Stimulated activated effector memory CD8-positive, alpha-beta T cell treated with anti-CD3 and anti-CD28 coated beads, Interleukin-12 subunit alpha, Interleukin-12 subunit beta, amount 100 ng/mL, for 72 hours (primary cell): ENCODE data around the gene CELA1.

Source experiments
- ATAC-seq: fragments of 150-1000 bp; cut with Tn5 transposase; 2 replicates; pipeline ENCODE4 v1.10.0; 2021
- DNase-seq, 2 donors: peaks; one replicate each; pipeline ENCODE4 v3.0.0; 2021 to 2022; ENCODE audit warnings: low spot score in 2 of 2
- H3K27ac Mint-ChIP-seq: one replicate; pipeline ENCODE4 v1.8.0; 2022; ENCODE audit warnings: mild to moderate bottlenecking, mixed read lengths
- H3K36me3 Mint-ChIP-seq: one replicate; pipeline ENCODE4 v1.8.0; 2022; ENCODE audit warnings: mild to moderate bottlenecking, mixed read lengths
- H3K4me1 Mint-ChIP-seq: one replicate; pipeline ENCODE4 v1.8.0; 2022; ENCODE audit warnings: mixed read lengths
- H3K4me3 Mint-ChIP-seq: one replicate; pipeline ENCODE4 v1.8.0; 2022; ENCODE audit warnings: mild to moderate bottlenecking, mixed read lengths
- H3K9me3 Mint-ChIP-seq: one replicate; pipeline ENCODE4 v1.8.0; 2022; ENCODE audit warnings: mixed read lengths

CELA1 gene

GRCh38 chr12:51381226-51382079, 35.0 kb upstream of the CELA1 start:
- ATAC-seq (no peak), DNase-seq (no peak)
- peaks cover 80% of the 10 kb centered on the region for H3K36me3 Mint-ChIP-seq
- H3K4me1 Mint-ChIP-seq: peaks cover 23% of the 10 kb centered on the region
- no peaks in the 10 kb centered on the region for H3K9me3 Mint-ChIP-seq
- peak overlapping the region; percentile 16 for H3K27ac Mint-ChIP-seq
- H3K4me3 Mint-ChIP-seq: no peak overlapping the region

- H3K4me3 Mint-ChIP-seq: no peak overlapping the region
- H3K4me1 Mint-ChIP-seq: peaks cover 30% of the 10 kb centered on the region
- peaks cover 85% of the 10 kb centered on the region for H3K36me3 Mint-ChIP-seq
Observed at GRCh38 chr12:51379571-51379970, 33.1 kb upstream of the CELA1 start.

DNA sequence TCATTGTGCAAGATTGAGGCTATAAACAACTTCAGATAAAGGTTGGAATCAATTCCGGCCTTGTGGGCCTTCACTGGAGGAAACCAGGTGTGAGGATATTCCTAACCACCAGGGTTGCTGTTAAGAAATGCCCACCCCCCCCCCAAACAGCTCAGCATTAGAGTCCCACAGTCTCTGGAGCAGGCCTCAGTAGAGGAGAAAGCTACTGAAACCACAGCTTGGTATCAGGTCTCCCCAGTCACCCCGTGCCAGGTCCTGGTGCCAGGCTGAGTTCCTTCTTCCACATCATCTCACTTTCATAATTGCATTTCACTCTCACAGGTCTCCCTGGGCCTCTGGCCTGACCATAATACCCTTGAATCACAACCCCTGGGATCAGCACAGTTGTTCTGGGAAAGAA, 32.3 kb upstream of the CELA1 start:
- no peaks in the 10 kb centered on the region for H3K9me3 Mint-ChIP-seq
- H3K4me1 Mint-ChIP-seq: peaks cover 25% of the 10 kb centered on the region
- H3K36me3 Mint-ChIP-seq: peaks cover 77% of the 10 kb centered on the region
- peak overlapping the region; percentile 67 for H3K27ac Mint-ChIP-seq
- H3K4me3 Mint-ChIP-seq: no peak overlapping the region
- no peak for ATAC-seq
- DNase-seq: no peak

More at GRCh38 chr12:51379571-51379970, 33.1 kb upstream of the CELA1 start:
- Mint-ChIP-seq H3K27ac (peak overlapping the region; percentile 67), H3K9me3 (no peaks in the 10 kb centered on the region)
- no peak for DNase-seq
- no peak for ATAC-seq

GRCh38 chr12:51377099-51377984, 30.9 kb upstream of the CELA1 start:
- DNase-seq: no peak
- H3K27ac Mint-ChIP-seq: no peak overlapping the region

DNA sequence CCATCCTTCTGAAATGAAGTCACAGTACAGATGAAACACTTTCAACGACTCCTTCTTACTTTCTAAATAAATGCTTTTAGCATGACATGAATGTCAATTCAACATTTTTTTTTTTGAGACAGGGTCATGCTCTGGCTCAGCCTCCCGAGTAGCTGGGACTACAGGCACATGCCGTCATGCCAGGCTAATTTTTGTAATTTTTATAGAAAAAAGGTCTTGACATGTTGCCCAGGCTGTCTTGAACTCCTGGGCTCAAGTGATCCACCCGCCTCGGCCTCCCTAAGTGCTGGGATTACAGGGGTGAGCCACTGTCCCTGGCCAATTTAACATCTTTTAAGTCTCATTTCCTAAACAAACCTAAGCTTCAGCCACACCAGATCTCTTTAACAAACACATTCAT, 28.4 kb upstream of the CELA1 start:
- Mint-ChIP-seq H3K9me3 (no peaks in the 10 kb centered on the region), H3K4me1 (peaks cover 40% of the 10 kb centered on the region), H3K4me3 (no peak overlapping the region), H3K36me3 (peaks cover 63% of the 10 kb centered on the region), H3K27ac (peak overlapping the region; percentile 38)
- ATAC-seq: no peak
- no peak for DNase-seq

More at GRCh38 chr12:51377099-51377984, 30.9 kb upstream of the CELA1 start:
- no peaks in the 10 kb centered on the region for H3K9me3 Mint-ChIP-seq
- H3K36me3 Mint-ChIP-seq: peaks cover 69% of the 10 kb centered on the region
- ATAC-seq: no peak
- no peak overlapping the region for H3K4me3 Mint-ChIP-seq
- H3K4me1 Mint-ChIP-seq: peaks cover 25% of the 10 kb centered on the region

- ATAC-seq: no peak
- peak overlapping the region; percentile 38 for H3K27ac Mint-ChIP-seq
- no peak for DNase-seq
- H3K9me3 Mint-ChIP-seq: no peaks in the 10 kb centered on the region
- no peak overlapping the region for H3K4me3 Mint-ChIP-seq
- peaks cover 64% of the 10 kb centered on the region for H3K36me3 Mint-ChIP-seq
- peaks cover 45% of the 10 kb centered on the region for H3K4me1 Mint-ChIP-seq
Observed at GRCh38 chr12:51374361-51374760, 27.9 kb upstream of the CELA1 start.

- Mint-ChIP-seq H3K36me3 (peaks cover 67% of the 10 kb centered on the region), H3K4me3 (no peak overlapping the region), H3K9me3 (no peaks in the 10 kb centered on the region), H3K27ac (no peak overlapping the region), H3K4me1 (peaks cover 50% of the 10 kb centered on the region)
- ATAC-seq (no peak), DNase-seq (no peak)
Observed at GRCh38 chr12:51373187-51373586, 26.7 kb upstream of the CELA1 start.

DNA sequence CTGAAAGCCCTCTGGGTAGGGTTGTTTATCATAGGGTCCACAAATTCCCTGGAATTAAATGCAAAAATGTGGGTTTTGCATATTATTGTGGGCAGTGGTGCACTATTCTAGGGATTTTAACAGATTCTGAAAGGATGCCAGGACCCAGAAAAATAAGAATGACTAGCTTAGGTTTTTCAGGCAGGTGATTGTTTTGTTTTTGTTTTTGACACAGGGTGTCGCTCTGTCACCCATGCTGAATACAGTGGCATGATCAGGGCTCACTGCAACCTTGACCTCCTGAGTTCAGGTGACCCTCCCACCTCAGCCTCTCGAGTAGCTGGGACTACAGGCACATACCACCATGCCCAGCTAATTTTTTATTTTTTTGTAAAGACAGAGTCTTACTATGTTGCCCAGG, 25.5 kb upstream of the CELA1 start:
- no peak for DNase-seq
- H3K4me1 Mint-ChIP-seq: peaks cover 56% of the 10 kb centered on the region
- peaks cover 64% of the 10 kb centered on the region for H3K36me3 Mint-ChIP-seq
- no peak for ATAC-seq
- H3K4me3 Mint-ChIP-seq: no peak overlapping the region
- no peaks in the 10 kb centered on the region for H3K9me3 Mint-ChIP-seq
- no peak overlapping the region for H3K27ac Mint-ChIP-seq

DNA sequence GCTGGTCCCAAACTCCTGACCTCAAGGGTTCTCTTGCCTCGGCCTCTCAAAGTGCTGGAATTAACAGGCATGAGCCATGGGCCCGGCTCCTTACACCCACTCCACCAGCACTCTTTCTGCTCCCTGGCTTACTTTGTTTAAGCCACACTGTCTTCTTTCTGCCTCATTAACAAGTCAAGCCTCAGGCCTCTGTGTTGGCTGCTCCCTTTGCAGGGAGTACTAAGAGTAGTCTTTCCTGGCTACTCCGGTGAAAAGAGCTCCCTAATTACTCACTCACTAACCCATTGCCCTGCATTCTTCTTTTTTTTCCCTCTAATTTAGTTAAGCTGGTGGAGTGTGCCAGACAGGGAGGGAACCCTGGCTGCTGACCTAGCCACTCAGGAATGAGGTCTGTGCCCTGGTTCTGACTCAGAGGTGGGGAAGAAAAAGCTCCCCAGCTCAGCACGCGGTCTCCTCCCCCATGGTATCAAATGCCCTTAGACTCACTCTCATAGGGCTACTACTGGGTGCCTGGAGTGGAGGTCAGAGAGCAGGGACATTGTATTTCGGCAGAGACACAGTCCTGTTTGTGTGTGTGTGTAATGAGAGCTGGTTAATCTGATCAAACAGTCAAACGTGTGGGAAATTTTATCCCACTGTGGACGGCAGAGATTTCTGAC, 24.9 kb upstream of the CELA1 start:
- peaks cover 60% of the 10 kb centered on the region for H3K36me3 Mint-ChIP-seq
- H3K9me3 Mint-ChIP-seq: no peaks in the 10 kb centered on the region
- ATAC-seq (no peak), DNase-seq (no peak)
- H3K4me3 Mint-ChIP-seq: peak overlapping the region; percentile 2
- H3K4me1 Mint-ChIP-seq: peaks cover 56% of the 10 kb centered on the region
- H3K27ac Mint-ChIP-seq: peak overlapping the region; percentile 21

DNA sequence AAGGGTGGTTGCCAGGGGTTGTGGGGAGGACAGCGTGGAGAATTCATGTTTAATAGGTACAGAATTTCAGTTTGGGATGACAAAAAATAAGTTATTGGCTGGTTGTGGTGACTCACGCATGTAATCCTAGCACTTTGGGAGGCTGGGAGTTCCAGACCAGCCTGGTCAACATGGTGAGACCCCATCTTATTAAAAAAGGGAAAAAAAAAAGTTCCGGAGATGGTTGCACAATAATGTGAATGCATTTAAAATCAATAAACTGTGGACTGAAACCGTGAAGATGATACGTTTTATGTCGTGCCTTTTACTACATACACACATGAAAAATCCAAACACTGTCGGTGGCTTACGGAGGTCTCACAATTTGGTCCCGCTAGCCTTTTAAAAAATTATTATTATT, 24.2 kb upstream of the CELA1 start:
- Mint-ChIP-seq H3K4me1 (peaks cover 56% of the 10 kb centered on the region), H3K27ac (no peak overlapping the region), H3K36me3 (peaks cover 53% of the 10 kb centered on the region), H3K9me3 (no peaks in the 10 kb centered on the region), H3K4me3 (no peak overlapping the region)
- DNase-seq: no peak
- ATAC-seq: no peak

DNA sequence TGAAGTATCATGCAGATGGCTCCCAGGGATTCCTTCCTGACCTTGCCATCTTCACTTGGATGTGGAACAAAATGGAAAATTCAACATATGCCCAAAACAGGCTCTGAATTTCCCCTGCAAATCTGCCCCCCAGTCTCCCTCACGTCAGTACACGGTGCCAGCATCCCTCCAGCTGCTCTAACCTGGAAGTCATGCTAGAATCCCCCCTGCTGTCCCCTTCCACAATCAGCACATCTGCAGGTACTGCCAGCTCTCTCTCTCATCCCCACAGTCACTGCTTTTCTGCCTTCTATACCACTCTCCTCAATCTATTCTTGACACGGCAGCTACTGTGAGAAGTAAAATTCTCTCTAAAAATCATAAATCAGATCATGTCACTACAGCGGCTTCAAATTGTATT, 23.1 kb upstream of the CELA1 start:
- Mint-ChIP-seq H3K4me1 (peaks cover 50% of the 10 kb centered on the region), H3K4me3 (peak overlapping the region; percentile 60)
- ATAC-seq: no peak

DNA sequence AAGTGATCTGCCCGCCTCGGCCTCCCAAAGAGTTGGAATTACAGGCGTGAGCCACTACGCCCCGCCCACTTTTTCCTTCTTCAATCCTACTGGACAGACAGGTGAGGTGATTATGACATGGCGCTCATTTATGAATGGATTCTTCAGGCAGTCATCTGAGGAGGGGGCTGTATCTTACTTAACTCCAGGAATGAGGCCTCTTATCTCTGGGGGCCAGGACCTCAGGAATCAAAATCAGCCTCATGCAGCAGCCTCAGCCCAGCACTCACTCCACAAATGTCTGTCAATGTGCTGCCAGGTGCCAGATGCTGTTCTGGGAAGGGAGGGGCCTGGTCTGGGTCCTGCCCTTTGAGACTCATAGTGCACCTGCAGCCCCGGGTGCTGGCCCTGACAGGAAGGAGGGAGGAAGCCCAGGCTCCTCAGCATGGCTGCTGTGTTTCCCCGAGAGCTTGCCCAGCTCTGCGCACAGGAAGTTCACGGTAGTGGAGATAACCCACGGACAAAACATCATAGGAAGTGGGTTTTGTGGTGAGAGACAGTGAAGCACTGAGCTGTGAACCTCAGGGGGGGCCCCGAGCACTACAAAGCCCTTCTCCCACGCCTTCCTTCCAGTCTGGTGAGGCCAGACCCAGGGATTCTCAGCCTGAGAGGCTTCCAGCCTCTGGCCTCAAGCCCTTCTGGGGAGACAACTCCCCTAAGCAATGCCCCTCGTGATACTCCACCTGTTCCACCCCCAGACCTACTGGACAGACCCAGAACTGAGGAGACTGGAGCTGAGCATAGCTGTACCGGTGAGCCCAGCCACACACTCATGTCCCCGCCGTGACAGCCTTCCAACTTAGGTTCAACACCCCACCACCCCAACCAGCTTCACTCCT, 22.4 kb upstream of the CELA1 start:
- DNase-seq (peak; percentile 72 to 92), ATAC-seq (peak; percentile 98)
- Mint-ChIP-seq H3K27ac (peak overlapping the region; percentile 62), H3K4me1 (peaks cover 50% of the 10 kb centered on the region), H3K4me3 (peak overlapping the region; percentile 60), H3K9me3 (no peaks in the 10 kb centered on the region), H3K36me3 (peaks cover 48% of the 10 kb centered on the region)

More for the DNA sequence above, 23.1 kb upstream of the CELA1 start:
- Mint-ChIP-seq H3K36me3 (peaks cover 48% of the 10 kb centered on the region), H3K9me3 (no peaks in the 10 kb centered on the region), H3K27ac (peak overlapping the region; percentile 62)
- no peak for DNase-seq

- peak overlapping the region; percentile 37 for H3K27ac Mint-ChIP-seq
- no peak for ATAC-seq
Observed at GRCh38 chr12:51365276-51365675, 18.8 kb upstream of the CELA1 start.

DNA sequence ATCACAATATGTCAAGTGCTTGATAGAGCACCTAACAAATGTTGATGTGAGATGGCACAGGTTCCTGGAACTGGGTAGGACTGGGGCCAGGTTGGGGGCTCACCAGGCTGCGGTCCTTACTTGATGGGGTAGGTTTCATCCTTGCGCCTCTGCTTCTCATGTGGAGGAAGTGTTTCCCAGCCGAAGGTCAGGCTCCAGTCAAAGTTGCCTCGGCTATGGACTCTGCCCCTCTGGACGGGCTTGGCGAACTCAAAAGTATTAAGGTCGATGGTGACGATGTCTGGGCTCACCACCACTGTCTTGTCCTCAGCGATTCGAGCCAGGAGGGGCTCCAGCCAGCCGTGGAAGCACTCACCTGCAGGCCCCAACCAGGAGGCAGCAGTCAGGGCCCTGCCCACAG, 17.5 kb upstream of the CELA1 start:
- H3K4me1 Mint-ChIP-seq: peaks cover 14% of the 10 kb centered on the region
- H3K36me3 Mint-ChIP-seq: peaks cover 28% of the 10 kb centered on the region
- H3K4me3 Mint-ChIP-seq: no peak overlapping the region
- peak overlapping the region; percentile 53 for H3K27ac Mint-ChIP-seq
- no peak for DNase-seq
- H3K9me3 Mint-ChIP-seq: no peaks in the 10 kb centered on the region
- ATAC-seq: no peak

More at GRCh38 chr12:51365276-51365675, 18.8 kb upstream of the CELA1 start:
- Mint-ChIP-seq H3K4me1 (peaks cover 25% of the 10 kb centered on the region), H3K4me3 (no peak overlapping the region), H3K36me3 (peaks cover 31% of the 10 kb centered on the region), H3K9me3 (no peaks in the 10 kb centered on the region)
- DNase-seq: no peak
